ENCODE measurements around the gene CDKL1. TPM values are rescaled to one million over a fixed set of nuclear protein-coding genes. Genes with fewer than 3 reads are reported as not detected.
"Not testable (repeated sequence)": the region's sequence is repeated elsewhere in the genome, so short reads cannot be mapped to it uniquely, and the experiment has no call there.

Gene CDKL1
- total and polyA plus RNA-seq, 2 of the 13 experiments (the other 11 are each of a cell fraction or from before 2014, with no cell fraction given), result 4.4 to 5.1 TPM

- Histone ChIP-seq H3K27me3 (ENCODE audit: control insufficient read depth in 1 of 2, insufficient read depth in 2 of 2, low read length in 2 of 2) (no peaks in the 10 kb centered on the region), H2AFZ (ENCODE audit: low read length) (no peak overlapping the region), H3K79me2 (ENCODE audit: insufficient read depth, low read length) (no peaks in the 10 kb centered on the region), H3K9ac (ENCODE audit: insufficient read depth, low read depth, low read length) (no peak overlapping the region), H3K36me3 (replicated peaks in 1 of 2; ENCODE audit: control insufficient read depth in 1 of 2, insufficient read depth in 2 of 2, low read length in 2 of 2) (no peaks in the 10 kb centered on the region), H4K20me1 (ENCODE audit: insufficient read depth, low read length) (no peaks in the 10 kb centered on the region), H3K4me1 (ENCODE audit: insufficient read depth, low read length) (peaks cover 36% of the 10 kb centered on the region), H3K9me3 (ENCODE audit: low read length) (no peaks in the 10 kb centered on the region), H3K27ac (ENCODE audit: extremely low read length, insufficient read depth, low read length) (no peak overlapping the region), H3K4me3 (replicated peaks in 1 of 3; ENCODE audit: insufficient read depth in 1 of 3, low read depth in 2 of 3, low read length in 3 of 3) (0 out of 6 replicates have a peak overlapping the region, but pooled peaks of 1 of the 3 experiments have one; percentile 12), H3K4me2 (ENCODE audit: low read depth, low read length) (peak overlapping the region; percentile 64)
- TF ChIP-seq NFYB (CRISPR knock-in tag; IDR thresholded peaks at IDR 0.05), result 0 out of 2 replicates have a peak, but pooled peaks have one; percentile 37
- no peak for TF ChIP-seq XRCC5 (optimal IDR thresholded peaks at IDR 0.05; ENCODE audit: low read length)
- in situ Hi-C loops (cut with HindIII; ENCODE audit: extremely low pct_ligation_motif_present, low pct_unique_long_range_greater_than_20kb) (no loop called here), intact Hi-C loops (cut with micrococcal nuclease; ENCODE audit: unreplicated experiment) (no loop called here)
- POLR2A ChIA-PET, result no interaction called here
- DNase-seq (ENCODE audit: low spot score), result no peak
- BruUV-seq (replicated peaks), result no TSS peak
- CTCF ChIA-PET (ENCODE audit: low intra/inter-chr PET ratio, low total read pairs), result no interaction called here
- no peak for FAIRE-seq
- no peak for ATAC-seq
- 90% methylated on average over 13 of the region's 14 CpGs for WGBS (ENCODE audit: low lambda C conversion rate)
These were observed 33.6 kb downstream of the CDKL1 start for GRCh38 chr14:50362764-50363713.

GRCh38 chr14:50361473-50362403, 34.9 kb downstream of the CDKL1 start:
- intact Hi-C loops (cut with micrococcal nuclease; ENCODE audit: unreplicated experiment); BruUV-seq (replicated peaks); H2AFZ ChIP-seq (ENCODE audit: low read length); CTCF ChIA-PET (ENCODE audit: low intra/inter-chr PET ratio, low total read pairs); H3K9ac ChIP-seq (ENCODE audit: insufficient read depth, low read depth, low read length); H3K9me3 ChIP-seq (ENCODE audit: low read length); POLR2A ChIA-PET; DNase-seq (ENCODE audit: low spot score); H3K79me2 ChIP-seq (ENCODE audit: insufficient read depth, low read length); FAIRE-seq; H4K20me1 ChIP-seq (ENCODE audit: insufficient read depth, low read length); ATAC-seq; H3K4me2 ChIP-seq (ENCODE audit: low read depth, low read length); in situ Hi-C loops (cut with HindIII; ENCODE audit: extremely low pct_ligation_motif_present, low pct_unique_long_range_greater_than_20kb); H3K4me3 ChIP-seq (replicated peaks in 1 of 3; ENCODE audit: insufficient read depth in 1 of 3, low read depth in 2 of 3, low read length in 3 of 3); H3K36me3 ChIP-seq (replicated peaks in 1 of 2; ENCODE audit: control insufficient read depth in 1 of 2, insufficient read depth in 2 of 2, low read length in 2 of 2); H3K27ac ChIP-seq (ENCODE audit: extremely low read length, insufficient read depth, low read length); H3K27me3 ChIP-seq (ENCODE audit: control insufficient read depth in 1 of 2, insufficient read depth in 2 of 2, low read length in 2 of 2): not testable (repeated sequence)
- 94% methylated on average over 12 of the region's 36 CpGs for WGBS (ENCODE audit: low lambda C conversion rate)
- H3K4me1 ChIP-seq (ENCODE audit: insufficient read depth, low read length), result peaks cover 36% of the 10 kb centered on the region
